H9 (cell line): ENCODE results near the gene RBM8A. TPM values are rescaled to one million over a fixed set of nuclear protein-coding genes. Genes with fewer than 3 reads are reported as not detected.

ENCODE experiments used
- DNase-seq: peaks from one replicate; pipeline ENCODE4 v3.0.0-alpha.2; 2017
- H2AFZ ChIP-seq: one replicate; pipeline ENCODE4 v1.6.1; 2013; ENCODE audit warnings: mild to moderate bottlenecking, low read length, control low read depth, moderate library complexity
- H2AK5ac ChIP-seq: 2 replicates; pipeline ENCODE4 v1.6.1; 2013; ENCODE audit warnings: low read length, control low read depth, mixed read lengths; ENCODE audit not compliant: insufficient read length
- H2BK120ac ChIP-seq: one replicate; pipeline ENCODE4 v1.6.1; 2013; ENCODE audit warnings: low read depth, mild to moderate bottlenecking, low read length, control low read depth, inconsistent platforms; ENCODE audit not compliant: poor library complexity, severe bottlenecking
- H2BK12ac ChIP-seq: 2 replicates; pipeline ENCODE4 v1.6.1; 2013; ENCODE audit warnings: low read length, control low read depth, mixed read lengths, low read depth; ENCODE audit not compliant: insufficient read length
- H2BK15ac ChIP-seq: 2 replicates; pipeline ENCODE4 v1.6.1; 2013; ENCODE audit warnings: low read depth, low read length, control low read depth
- H2BK20ac ChIP-seq: one replicate; pipeline ENCODE4 v1.6.1; 2013; ENCODE audit warnings: low read depth, mild to moderate bottlenecking, low read length, control low read depth, inconsistent platforms; ENCODE audit not compliant: poor library complexity, severe bottlenecking
- H2BK5ac ChIP-seq: 2 replicates; pipeline ENCODE4 v1.6.1; 2013; ENCODE audit warnings: low read length, control low read depth, mixed read lengths; ENCODE audit not compliant: insufficient read length
- H3K14ac ChIP-seq: 2 replicates; pipeline ENCODE4 v1.6.1; 2013; ENCODE audit warnings: low read length, control low read depth; ENCODE audit not compliant: insufficient read depth
- H3K18ac ChIP-seq: 2 replicates; pipeline ENCODE4 v1.6.1; 2013; ENCODE audit warnings: low read depth, mild to moderate bottlenecking, mixed read lengths, low read length, control low read depth; ENCODE audit not compliant: insufficient read length
- H3K23ac ChIP-seq: 2 replicates; pipeline ENCODE4 v1.6.1; 2013; ENCODE audit warnings: low read length, control low read depth, mixed read lengths, low read depth; ENCODE audit not compliant: insufficient read length
- H3K23me2 ChIP-seq: 2 replicates; pipeline ENCODE4 v1.6.1; 2013; ENCODE audit warnings: low read depth, mild to moderate bottlenecking, mixed read lengths, low read length, control low read depth; ENCODE audit not compliant: insufficient read length, poor library complexity, severe bottlenecking
- H3K27ac ChIP-seq: 2 replicates; pipeline ENCODE4 v1.5.1; 2013; ENCODE audit warnings: low read length, control low read depth, mixed read lengths, low read depth; ENCODE audit not compliant: insufficient read length
- H3K27me3 ChIP-seq: 2 replicates; pipeline ENCODE4 v1.6.1; 2013; ENCODE audit warnings: low read length, control low read depth, inconsistent platforms; ENCODE audit not compliant: insufficient read depth
- H3K4ac ChIP-seq: 2 replicates; pipeline ENCODE4 v1.6.1; 2013; ENCODE audit warnings: low read depth, mild to moderate bottlenecking, control low read depth, inconsistent platforms, low read length, moderate library complexity
- H3K4me1 ChIP-seq: 2 replicates; pipeline ENCODE4 v1.6.1; 2013; ENCODE audit warnings: low read length, control low read depth, inconsistent platforms; ENCODE audit not compliant: insufficient read depth
- H3K4me2 ChIP-seq: 2 replicates; pipeline ENCODE4 v1.6.1; 2013; ENCODE audit warnings: low read length, control low read depth, mixed read lengths; ENCODE audit not compliant: insufficient read length, insufficient read depth
- H3K56ac ChIP-seq: 2 replicates; pipeline ENCODE4 v1.6.1; 2013; ENCODE audit warnings: low read depth, mild to moderate bottlenecking, mixed read lengths, low read length, control low read depth; ENCODE audit not compliant: insufficient read length
- H3K79me1 ChIP-seq: 2 replicates; pipeline ENCODE4 v1.6.1; 2013; ENCODE audit warnings: low read depth, mild to moderate bottlenecking, moderate library complexity, low read length, control low read depth, inconsistent platforms; ENCODE audit not compliant: insufficient read depth, poor library complexity, severe bottlenecking
- H3K79me2 ChIP-seq: 2 replicates; pipeline ENCODE4 v1.6.1; 2013; ENCODE audit warnings: low read length, control low read depth, inconsistent platforms; ENCODE audit not compliant: insufficient read depth
- H3K9ac ChIP-seq: 2 replicates; pipeline ENCODE4 v1.6.1; 2013; ENCODE audit warnings: low read length, control low read depth, mixed read lengths; ENCODE audit not compliant: insufficient read length; ENCODE audit errors: extremely low read depth
- H3K9me3 ChIP-seq: one replicate; pipeline ENCODE4 v1.6.1; 2013; ENCODE audit warnings: low read depth, low read length, inconsistent platforms; ENCODE audit not compliant: control insufficient read depth
- H3T11ph ChIP-seq: one replicate; pipeline ENCODE4 v1.6.1; 2013; ENCODE audit warnings: mild to moderate bottlenecking, low read length, control low read depth, inconsistent platforms
- H4K20me1 ChIP-seq: one replicate; pipeline ENCODE4 v1.6.1; 2013; ENCODE audit not compliant: control insufficient read depth, insufficient read length, insufficient read depth
- H4K5ac ChIP-seq: 2 replicates; pipeline ENCODE4 v1.6.1; 2013; ENCODE audit warnings: low read depth, mild to moderate bottlenecking, mixed read lengths, low read length, control low read depth; ENCODE audit not compliant: insufficient read length
- H4K8ac ChIP-seq: replicated peaks from 2 replicates; pipeline ENCODE4 v1.6.1; 2013; ENCODE audit warnings: low read length, control low read depth, mixed read lengths, low read depth; ENCODE audit not compliant: insufficient read length
- H4K91ac ChIP-seq: 2 replicates; pipeline ENCODE4 v1.6.1; 2013; ENCODE audit warnings: low read depth, mild to moderate bottlenecking, moderate library complexity, mixed read lengths, low read length, control low read depth; ENCODE audit not compliant: insufficient read length
- H3K27ac Mint-ChIP-seq, 3 experiments: 2 replicates in 2 of 3; 3 replicates in 1 of 3; pipeline ENCODE4 v1.8.0; 2020 to 2021; ENCODE audit warnings: mixed read lengths in 3 of 3, mild to moderate bottlenecking in 1 of 3, moderate library complexity in 1 of 3
- H3K27me3 Mint-ChIP-seq: 2 replicates; pipeline ENCODE4 v1.8.0; 2021; ENCODE audit warnings: low read depth, mild to moderate bottlenecking, moderate library complexity, mixed read lengths
- H3K36me3 Mint-ChIP-seq, 3 experiments: 2 replicates in 2 of 3; 3 replicates in 1 of 3; pipeline ENCODE4 v1.8.0; 2020 to 2021; ENCODE audit warnings: low read depth in 3 of 3, mixed read lengths in 3 of 3; ENCODE audit not compliant: insufficient read depth in 1 of 3
- H3K4me1 Mint-ChIP-seq, 2 experiments: 2 replicates each; pipeline ENCODE4 v1.8.0; 2020; ENCODE audit warnings: mixed read lengths in 2 of 2
- H3K4me3 Mint-ChIP-seq, 2 experiments: 2 replicates in 1 of 2; 3 replicates in 1 of 2; pipeline ENCODE4 v1.8.0; 2020 to 2021; ENCODE audit warnings: mild to moderate bottlenecking in 2 of 2, mixed read lengths in 2 of 2, moderate library complexity in 1 of 2
- H3K9me3 Mint-ChIP-seq, 2 experiments: 2 replicates in 1 of 2; 3 replicates in 1 of 2; pipeline ENCODE4 v1.8.0; 2020; ENCODE audit warnings: mild to moderate bottlenecking in 2 of 2, mixed read lengths in 2 of 2, moderate library complexity in 1 of 2
- CTCF ChIP-seq: fragments of 200-600 bp; sonication (generic); conservative IDR thresholded peaks from 3 replicates; pipeline ENCODE4 v1.8.0; 2021; ENCODE audit warnings: antibody characterized with exemption, mild to moderate bottlenecking
- WGBS: extraction: QIAGEN DNeasy Blood & Tissue Kit; methylation state at CpG from one replicate; pipeline ENCODE4 v1.1.7; 2013; ENCODE audit warnings: missing lambda C conversion rate, low lambda C conversion rate, mixed read lengths; ENCODE audit not compliant: insufficient read length; ENCODE audit errors: extremely low coverage; 5-methylcytosine and 5-hydroxymethylcytosine counted together
- total RNA-seq: library from RNA; stranded (reverse); gene quantifications from 2 replicates; pipeline ENCODE4 v1.2.1, GENCODE V29; 2021

Gene RBM8A
- total RNA-seq, 1 experiment from 2014 or later, result 298 TPM

GRCh38 chr1:145927916-145928643, 796 bp upstream of the RBM8A start:
- H3K9me3 Mint-ChIP-seq, result no peaks in the 10 kb centered on the region; a peak in 1 of 5 replicates
- Histone ChIP-seq H2BK20ac (no peak overlapping the region), H2AFZ (no peak overlapping the region), H3K79me2 (peaks cover 4% of the 10 kb centered on the region; the same call in 1 of the 2 replicates), H3K4ac (no peak overlapping the region; the same call in none of the 2 replicates), H4K20me1 (no peaks in the 10 kb centered on the region), H3K27ac (peak overlapping the region; percentile 54), H3K14ac (peak overlapping the region; percentile 91; the same call in 1 of the 2 replicates), H3T11ph (peak overlapping the region; percentile 39), H3K79me1 (no peaks in the 10 kb centered on the region), H2BK15ac (no peak overlapping the region), H3K27me3 (no peaks in the 10 kb centered on the region), H4K8ac (no peak overlapping the region), H3K9me3 (no peaks in the 10 kb centered on the region), H3K9ac (peak overlapping the region; percentile 80), H3K23ac (no peak overlapping the region), H4K91ac (no peak overlapping the region), H2BK5ac (no peak overlapping the region), H3K4me1 (peaks cover 4% of the 10 kb centered on the region), H4K5ac (no peak overlapping the region), H2AK5ac (no peak overlapping the region), H3K56ac (no peak overlapping the region), H3K18ac (peak overlapping the region; percentile 93), H3K4me2 (peak overlapping the region; percentile 88), H2BK12ac (no peak overlapping the region), H2BK120ac (no peak overlapping the region), H3K23me2 (no peaks in the 10 kb centered on the region)
- WGBS, result no CpG with 5 or more reads among the region's 20 CpGs
- H3K27me3 Mint-ChIP-seq, result no peaks in the 10 kb centered on the region
- peaks cover 13 to 19% of the 10 kb centered on the region in 2 experiments for H3K4me1 Mint-ChIP-seq
- H3K4me3 Mint-ChIP-seq, result peak overlapping the region; percentile 26 to 63
- peaks cover under 1 to 6% (median 4%) of the 10 kb centered on the region in 3 experiments; a peak in 5 of 7 replicates for H3K36me3 Mint-ChIP-seq
- DNase-seq, result no peak
- TF ChIP-seq CTCF, result no peak
- peak overlapping the region; percentile 31 to 95 (median 45); a peak in 4 of 7 replicates for H3K27ac Mint-ChIP-seq
